GM12891 (cell line): ENCODE results near the gene ARMH1.

Experiments
- POLR2A ChIP-seq: IDR thresholded peaks from 2 replicates; pipeline ENCODE4 v1.6.1; 2011; ENCODE audit warnings: low read depth, low read length, control low read depth
- POLR2AphosphoS5 ChIP-seq: IDR thresholded peaks from 2 replicates; pipeline ENCODE4 v1.6.1; 2011; ENCODE audit warnings: low read depth, low read length, control low read depth
- SPI1 ChIP-seq: IDR thresholded peaks from 2 replicates; pipeline ENCODE4 v1.6.1; 2011; ENCODE audit warnings: low read depth, low read length, control low read depth

GRCh38 chr1:44635439-44635838, 39.1 kb upstream of the ARMH1 start:
- TF ChIP-seq SPI1 (no peak), POLR2A (no peak; the same call in 1 of the 2 replicates), POLR2AphosphoS5 (no peak)
